HepG2 (cell line): ENCODE results near the gene PRM3. TPM values are rescaled to one million over a fixed set of nuclear protein-coding genes. Genes with fewer than 3 reads are reported as not detected.

Experiments used
- HCFC1 ChIP-seq: fragments of 150-350 bp; IDR thresholded peaks from 2 replicates; pipeline ENCODE4 v1.6.1; 2014; ENCODE audit warnings: low read depth, low read length
- HNF4G ChIP-seq, 2 experiments: sonication (generic) in 1 of 2; formaldehyde crosslinking in 1 of 2; IDR thresholded peaks; 2 replicates each; pipeline versions ENCODE4 v1.4.0 to v1.6.1; 2011 to 2020; ENCODE audit warnings: borderline replicate concordance in 2 of 2, low read depth in 2 of 2, mild to moderate bottlenecking in 2 of 2, low read length in 1 of 2, missing genetic modification reagents in 1 of 2, moderate library complexity in 1 of 2
- MTF1 ChIP-seq: sonication (generic); formaldehyde crosslinking; IDR thresholded peaks from 2 replicates; pipeline ENCODE4 v1.5.0; 2020; ENCODE audit warnings: missing genetic modification reagents
- RXRB ChIP-seq: IDR thresholded peaks from 2 replicates; pipeline ENCODE4 v1.6.1; 2016; ENCODE audit warnings: borderline replicate concordance, missing genetic modification reagents, missing compliant biosample characterization
- SP4 ChIP-seq: sonication (generic); formaldehyde crosslinking; IDR thresholded peaks from 2 replicates; pipeline ENCODE4 v1.8.1; 2023; ENCODE audit warnings: mild to moderate bottlenecking, missing genetic modification reagents
- ZNF33B ChIP-seq: sonication (generic); formaldehyde crosslinking; IDR thresholded peaks from 2 replicates; pipeline ENCODE4 v1.5.1; 2020; ENCODE audit warnings: mild to moderate bottlenecking, missing genetic modification reagents
- ZNF354B ChIP-seq: sonication (generic); formaldehyde crosslinking; IDR thresholded peaks from 2 replicates; pipeline ENCODE4 v1.8.0; 2022; ENCODE audit warnings: mild to moderate bottlenecking, missing genetic modification reagents
- ZNF558 ChIP-seq: sonication (generic); formaldehyde crosslinking; IDR thresholded peaks from 2 replicates; pipeline ENCODE4 v1.9.0; 2022; ENCODE audit warnings: mild to moderate bottlenecking, missing genetic modification reagents, borderline replicate concordance
- ZNF605 ChIP-seq: sonication (generic); formaldehyde crosslinking; IDR thresholded peaks from 2 replicates; pipeline ENCODE4 v1.8.0; 2022; ENCODE audit warnings: mild to moderate bottlenecking, missing genetic modification reagents
- ZNF768 ChIP-seq: sonication (generic); formaldehyde crosslinking; IDR thresholded peaks from 2 replicates; pipeline ENCODE4 v1.4.0; 2020; ENCODE audit warnings: missing genetic modification reagents
- polyA plus RNA-seq, 8 experiments: library from polyadenylated mRNA; depleted of rRNA in 3 of 8; stranded (reverse) in 7 of 8; unstranded in 1 of 8; fragments of >200 nt; fragmentation: Illumina TruSeq in 4 of 8; extraction: Trizol in 4 of 8; gene quantifications; 2 replicates each; pipeline versions ENCODE4 v1.2.1 to v1.2.3, GENCODE V29; 2011 to 2016; ENCODE audit warnings: low read depth in 4 of 8, missing spikeins in 1 of 8, mixed read lengths in 1 of 8; ENCODE audit not compliant: insufficient read depth in 1 of 8
- total RNA-seq, 5 experiments: library from RNA; depleted of rRNA; stranded (reverse); fragments of >200 nt; fragmentation: Illumina TruSeq; extraction: Trizol; gene quantifications; 2 replicates each; pipeline ENCODE4 v1.2.3, GENCODE V29; 2016; ENCODE audit warnings: low read depth in 1 of 5
- TF ChIP-seq, protein P1 (sequence below): sonication (generic); formaldehyde crosslinking; IDR thresholded peaks from 2 replicates; pipeline ENCODE4 v1.4.0; 2020; ENCODE audit warnings: missing genetic modification reagents
- TF ChIP-seq, protein P2 (sequence below): sonication (generic); formaldehyde crosslinking; IDR thresholded peaks from 2 replicates; pipeline ENCODE4 v1.5.1; 2020; ENCODE audit warnings: missing genetic modification reagents, mild to moderate bottlenecking, borderline replicate concordance
- TF ChIP-seq, protein P3 (sequence below): sonication (generic); formaldehyde crosslinking; IDR thresholded peaks from 2 replicates; pipeline ENCODE4 v1.4.0; 2020; ENCODE audit warnings: mild to moderate bottlenecking, missing genetic modification reagents, borderline replicate concordance
- TF ChIP-seq, protein P4 (sequence below): sonication (generic); formaldehyde crosslinking; conservative IDR thresholded peaks from 2 replicates; pipeline ENCODE4 v1.4.0; 2020; ENCODE audit warnings: missing genetic modification reagents
- TF ChIP-seq, protein P5 (sequence below): sonication (generic); formaldehyde crosslinking; conservative IDR thresholded peaks from 2 replicates; pipeline ENCODE4 v1.4.0; 2020; ENCODE audit warnings: missing genetic modification reagents

PRM3 gene
- total and polyA plus RNA-seq, 2 of the 13 experiments (the other 11 are each of a cell fraction or from before 2014, with no cell fraction given) = not detected

DNA sequence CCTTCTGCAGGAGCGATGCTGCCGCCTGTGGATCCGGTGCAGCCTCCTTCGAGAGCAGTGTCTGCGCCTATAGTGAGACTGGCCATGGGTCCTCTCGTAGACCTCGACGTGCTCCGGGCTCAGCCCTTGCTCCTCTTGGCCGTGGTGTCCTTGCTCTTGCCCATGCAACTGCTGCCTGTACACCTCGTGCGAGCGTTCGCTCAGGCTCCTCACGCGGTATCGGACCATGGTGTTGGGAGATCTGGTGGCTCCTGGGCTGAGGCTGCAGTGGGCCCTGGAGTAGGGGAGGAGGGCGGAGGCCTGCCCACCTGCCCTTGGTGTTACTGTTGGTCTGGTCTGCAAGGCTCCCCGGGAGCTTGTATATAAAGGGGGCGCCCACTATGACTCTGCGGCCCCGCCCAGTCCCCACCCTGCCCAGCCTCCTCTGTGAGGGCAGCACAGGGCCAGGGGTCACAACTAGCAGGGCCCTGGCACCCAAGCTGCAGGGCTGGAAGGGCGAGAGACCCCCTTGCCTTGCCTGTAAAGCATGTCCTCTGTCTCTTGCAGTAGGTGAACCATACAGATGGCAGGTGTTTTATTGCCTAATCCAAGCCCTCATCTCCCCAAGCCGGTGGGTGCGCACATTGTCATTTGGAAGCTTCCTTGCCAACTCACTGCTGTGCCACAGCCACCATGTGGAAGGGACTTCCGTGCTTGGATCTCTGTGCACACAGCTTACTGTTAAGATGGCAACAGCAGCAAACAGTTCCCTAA lies 2.9 kb upstream of the PRM3 start, which contains the start of gene PRM2 (continued):
- TF ChIP-seq, protein P1, sequence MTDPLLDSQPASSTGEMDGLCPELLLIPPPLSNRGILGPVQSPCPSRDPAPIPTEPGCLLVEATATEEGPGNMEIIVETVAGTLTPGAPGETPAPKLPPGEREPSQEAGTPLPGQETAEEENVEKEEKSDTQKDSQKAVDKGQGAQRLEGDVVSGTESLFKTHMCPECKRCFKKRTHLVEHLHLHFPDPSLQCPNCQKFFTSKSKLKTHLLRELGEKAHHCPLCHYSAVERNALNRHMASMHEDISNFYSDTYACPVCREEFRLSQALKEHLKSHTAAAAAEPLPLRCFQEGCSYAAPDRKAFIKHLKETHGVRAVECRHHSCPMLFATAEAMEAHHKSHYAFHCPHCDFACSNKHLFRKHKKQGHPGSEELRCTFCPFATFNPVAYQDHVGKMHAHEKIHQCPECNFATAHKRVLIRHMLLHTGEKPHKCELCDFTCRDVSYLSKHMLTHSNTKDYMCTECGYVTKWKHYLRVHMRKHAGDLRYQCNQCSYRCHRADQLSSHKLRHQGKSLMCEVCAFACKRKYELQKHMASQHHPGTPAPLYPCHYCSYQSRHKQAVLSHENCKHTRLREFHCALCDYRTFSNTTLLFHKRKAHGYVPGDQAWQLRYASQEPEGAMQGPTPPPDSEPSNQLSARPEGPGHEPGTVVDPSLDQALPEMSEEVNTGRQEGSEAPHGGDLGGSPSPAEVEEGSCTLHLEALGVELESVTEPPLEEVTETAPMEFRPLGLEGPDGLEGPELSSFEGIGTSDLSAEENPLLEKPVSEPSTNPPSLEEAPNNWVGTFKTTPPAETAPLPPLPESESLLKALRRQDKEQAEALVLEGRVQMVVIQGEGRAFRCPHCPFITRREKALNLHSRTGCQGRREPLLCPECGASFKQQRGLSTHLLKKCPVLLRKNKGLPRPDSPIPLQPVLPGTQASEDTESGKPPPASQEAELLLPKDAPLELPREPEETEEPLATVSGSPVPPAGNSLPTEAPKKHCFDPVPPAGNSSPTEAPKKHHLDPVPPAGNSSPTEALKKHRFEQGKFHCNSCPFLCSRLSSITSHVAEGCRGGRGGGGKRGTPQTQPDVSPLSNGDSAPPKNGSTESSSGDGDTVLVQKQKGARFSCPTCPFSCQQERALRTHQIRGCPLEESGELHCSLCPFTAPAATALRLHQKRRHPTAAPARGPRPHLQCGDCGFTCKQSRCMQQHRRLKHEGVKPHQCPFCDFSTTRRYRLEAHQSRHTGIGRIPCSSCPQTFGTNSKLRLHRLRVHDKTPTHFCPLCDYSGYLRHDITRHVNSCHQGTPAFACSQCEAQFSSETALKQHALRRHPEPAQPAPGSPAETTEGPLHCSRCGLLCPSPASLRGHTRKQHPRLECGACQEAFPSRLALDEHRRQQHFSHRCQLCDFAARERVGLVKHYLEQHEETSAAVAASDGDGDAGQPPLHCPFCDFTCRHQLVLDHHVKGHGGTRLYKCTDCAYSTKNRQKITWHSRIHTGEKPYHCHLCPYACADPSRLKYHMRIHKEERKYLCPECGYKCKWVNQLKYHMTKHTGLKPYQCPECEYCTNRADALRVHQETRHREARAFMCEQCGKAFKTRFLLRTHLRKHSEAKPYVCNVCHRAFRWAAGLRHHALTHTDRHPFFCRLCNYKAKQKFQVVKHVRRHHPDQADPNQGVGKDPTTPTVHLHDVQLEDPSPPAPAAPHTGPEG (CRISPR knock-in tag) = no peak
- TF ChIP-seq, protein P2, sequence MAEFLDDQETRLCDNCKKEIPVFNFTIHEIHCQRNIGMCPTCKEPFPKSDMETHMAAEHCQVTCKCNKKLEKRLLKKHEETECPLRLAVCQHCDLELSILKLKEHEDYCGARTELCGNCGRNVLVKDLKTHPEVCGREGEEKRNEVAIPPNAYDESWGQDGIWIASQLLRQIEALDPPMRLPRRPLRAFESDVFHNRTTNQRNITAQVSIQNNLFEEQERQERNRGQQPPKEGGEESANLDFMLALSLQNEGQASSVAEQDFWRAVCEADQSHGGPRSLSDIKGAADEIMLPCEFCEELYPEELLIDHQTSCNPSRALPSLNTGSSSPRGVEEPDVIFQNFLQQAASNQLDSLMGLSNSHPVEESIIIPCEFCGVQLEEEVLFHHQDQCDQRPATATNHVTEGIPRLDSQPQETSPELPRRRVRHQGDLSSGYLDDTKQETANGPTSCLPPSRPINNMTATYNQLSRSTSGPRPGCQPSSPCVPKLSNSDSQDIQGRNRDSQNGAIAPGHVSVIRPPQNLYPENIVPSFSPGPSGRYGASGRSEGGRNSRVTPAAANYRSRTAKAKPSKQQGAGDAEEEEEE (CRISPR knock-in tag) = no peak
- TF ChIP-seq HNF4G (IDR thresholded peaks at IDR 0.05; ENCODE audit: borderline replicate concordance, low read depth, low read length) (no peak), HNF4G (CRISPR knock-in tag; IDR thresholded peaks at IDR 0.05; ENCODE audit: borderline replicate concordance, low read depth) (no peak), MTF1 (CRISPR knock-in tag) (no peak), ZNF354B (no peak), SP4 (CRISPR knock-in tag) (peak; percentile 57; the same call in 1 of the 2 replicates), ZNF558 (CRISPR knock-in tag) (no peak), ZNF768 (peak; percentile 32; the same call in 1 of the 2 replicates), ZNF33B (CRISPR knock-in tag) (no peak), RXRB (no peak), ZNF605 (CRISPR knock-in tag) (no peak), HCFC1 (no peak)
- TF ChIP-seq, protein P3, sequence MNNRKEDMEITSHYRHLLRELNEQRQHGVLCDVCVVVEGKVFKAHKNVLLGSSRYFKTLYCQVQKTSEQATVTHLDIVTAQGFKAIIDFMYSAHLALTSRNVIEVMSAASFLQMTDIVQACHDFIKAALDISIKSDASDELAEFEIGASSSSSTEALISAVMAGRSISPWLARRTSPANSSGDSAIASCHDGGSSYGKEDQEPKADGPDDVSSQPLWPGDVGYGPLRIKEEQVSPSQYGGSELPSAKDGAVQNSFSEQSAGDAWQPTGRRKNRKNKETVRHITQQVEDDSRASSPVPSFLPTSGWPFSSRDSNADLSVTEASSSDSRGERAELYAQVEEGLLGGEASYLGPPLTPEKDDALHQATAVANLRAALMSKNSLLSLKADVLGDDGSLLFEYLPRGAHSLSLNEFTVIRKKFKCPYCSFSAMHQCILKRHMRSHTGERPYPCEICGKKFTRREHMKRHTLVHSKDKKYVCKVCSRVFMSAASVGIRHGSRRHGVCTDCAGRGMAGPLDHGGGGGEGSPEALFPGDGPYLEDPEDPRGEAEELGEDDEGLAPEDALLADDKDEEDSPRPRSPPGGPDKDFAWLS = 0 out of 2 replicates have a peak, but pooled peaks have one; percentile 22
- TF ChIP-seq, protein P4, sequence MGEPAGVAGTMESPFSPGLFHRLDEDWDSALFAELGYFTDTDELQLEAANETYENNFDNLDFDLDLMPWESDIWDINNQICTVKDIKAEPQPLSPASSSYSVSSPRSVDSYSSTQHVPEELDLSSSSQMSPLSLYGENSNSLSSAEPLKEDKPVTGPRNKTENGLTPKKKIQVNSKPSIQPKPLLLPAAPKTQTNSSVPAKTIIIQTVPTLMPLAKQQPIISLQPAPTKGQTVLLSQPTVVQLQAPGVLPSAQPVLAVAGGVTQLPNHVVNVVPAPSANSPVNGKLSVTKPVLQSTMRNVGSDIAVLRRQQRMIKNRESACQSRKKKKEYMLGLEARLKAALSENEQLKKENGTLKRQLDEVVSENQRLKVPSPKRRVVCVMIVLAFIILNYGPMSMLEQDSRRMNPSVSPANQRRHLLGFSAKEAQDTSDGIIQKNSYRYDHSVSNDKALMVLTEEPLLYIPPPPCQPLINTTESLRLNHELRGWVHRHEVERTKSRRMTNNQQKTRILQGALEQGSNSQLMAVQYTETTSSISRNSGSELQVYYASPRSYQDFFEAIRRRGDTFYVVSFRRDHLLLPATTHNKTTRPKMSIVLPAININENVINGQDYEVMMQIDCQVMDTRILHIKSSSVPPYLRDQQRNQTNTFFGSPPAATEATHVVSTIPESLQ (CRISPR knock-in tag) = no peak
- TF ChIP-seq, protein P5, sequence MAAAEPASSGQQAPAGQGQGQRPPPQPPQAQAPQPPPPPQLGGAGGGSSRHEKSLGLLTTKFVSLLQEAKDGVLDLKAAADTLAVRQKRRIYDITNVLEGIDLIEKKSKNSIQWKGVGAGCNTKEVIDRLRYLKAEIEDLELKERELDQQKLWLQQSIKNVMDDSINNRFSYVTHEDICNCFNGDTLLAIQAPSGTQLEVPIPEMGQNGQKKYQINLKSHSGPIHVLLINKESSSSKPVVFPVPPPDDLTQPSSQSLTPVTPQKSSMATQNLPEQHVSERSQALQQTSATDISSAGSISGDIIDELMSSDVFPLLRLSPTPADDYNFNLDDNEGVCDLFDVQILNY (CRISPR knock-in tag) = no peak
